PFSK-1 (cell line): ENCODE data around the gene CST8.

Experiments
- FOXP2 ChIP-seq: optimal IDR thresholded peaks from 2 replicates; pipeline ENCODE3; 2011; ENCODE audit warnings: borderline replicate concordance, control low read depth, inconsistent platforms; ENCODE audit not compliant: insufficient read depth; ENCODE audit errors: extremely low read length, extremely low read depth
- POLR2AphosphoS5 ChIP-seq: IDR thresholded peaks from 2 replicates; pipeline ENCODE4 v1.6.1; 2012; ENCODE audit warnings: low read depth, mild to moderate bottlenecking, control low read depth, low read length, moderate library complexity
- SIN3A ChIP-seq: IDR thresholded peaks from 2 replicates; pipeline ENCODE4 v1.6.1; 2012; ENCODE audit warnings: mild to moderate bottlenecking, low read length, moderate library complexity, borderline replicate concordance; ENCODE audit not compliant: insufficient read depth
- TAF1 ChIP-seq: IDR thresholded peaks from 2 replicates; pipeline ENCODE4 v1.6.1; 2012; ENCODE audit warnings: low read length, control low read depth, borderline replicate concordance; ENCODE audit not compliant: insufficient read depth
- TF ChIP-seq, protein P1 (sequence below), 2 experiments: IDR thresholded peaks; 2 replicates each; pipeline versions ENCODE4 v1.6.1 to v1.8.0; 2011 to 2012; ENCODE audit warnings: low read depth in 2 of 2, low read length in 2 of 2, control low read depth in 1 of 2, inconsistent platforms in 1 of 2, mild to moderate bottlenecking in 1 of 2, moderate library complexity in 1 of 2; ENCODE audit not compliant: insufficient read depth in 1 of 2

The CST8 gene

GRCh38 chr20:23497536-23497935 is 6.6 kb downstream of the CST8 start:
- TF ChIP-seq, protein P1, sequence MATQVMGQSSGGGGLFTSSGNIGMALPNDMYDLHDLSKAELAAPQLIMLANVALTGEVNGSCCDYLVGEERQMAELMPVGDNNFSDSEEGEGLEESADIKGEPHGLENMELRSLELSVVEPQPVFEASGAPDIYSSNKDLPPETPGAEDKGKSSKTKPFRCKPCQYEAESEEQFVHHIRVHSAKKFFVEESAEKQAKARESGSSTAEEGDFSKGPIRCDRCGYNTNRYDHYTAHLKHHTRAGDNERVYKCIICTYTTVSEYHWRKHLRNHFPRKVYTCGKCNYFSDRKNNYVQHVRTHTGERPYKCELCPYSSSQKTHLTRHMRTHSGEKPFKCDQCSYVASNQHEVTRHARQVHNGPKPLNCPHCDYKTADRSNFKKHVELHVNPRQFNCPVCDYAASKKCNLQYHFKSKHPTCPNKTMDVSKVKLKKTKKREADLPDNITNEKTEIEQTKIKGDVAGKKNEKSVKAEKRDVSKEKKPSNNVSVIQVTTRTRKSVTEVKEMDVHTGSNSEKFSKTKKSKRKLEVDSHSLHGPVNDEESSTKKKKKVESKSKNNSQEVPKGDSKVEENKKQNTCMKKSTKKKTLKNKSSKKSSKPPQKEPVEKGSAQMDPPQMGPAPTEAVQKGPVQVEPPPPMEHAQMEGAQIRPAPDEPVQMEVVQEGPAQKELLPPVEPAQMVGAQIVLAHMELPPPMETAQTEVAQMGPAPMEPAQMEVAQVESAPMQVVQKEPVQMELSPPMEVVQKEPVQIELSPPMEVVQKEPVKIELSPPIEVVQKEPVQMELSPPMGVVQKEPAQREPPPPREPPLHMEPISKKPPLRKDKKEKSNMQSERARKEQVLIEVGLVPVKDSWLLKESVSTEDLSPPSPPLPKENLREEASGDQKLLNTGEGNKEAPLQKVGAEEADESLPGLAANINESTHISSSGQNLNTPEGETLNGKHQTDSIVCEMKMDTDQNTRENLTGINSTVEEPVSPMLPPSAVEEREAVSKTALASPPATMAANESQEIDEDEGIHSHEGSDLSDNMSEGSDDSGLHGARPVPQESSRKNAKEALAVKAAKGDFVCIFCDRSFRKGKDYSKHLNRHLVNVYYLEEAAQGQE (IDR thresholded peaks at IDR 0.05; ENCODE audit: insufficient read depth in 1 of 2, low read depth in 2 of 2, low read length in 2 of 2) = no peak
- TF ChIP-seq FOXP2 (no peak), TAF1 (no peak), SIN3A (no peak), POLR2AphosphoS5 (no peak)

GRCh38 chr20:23501926-23502325 is 11.0 kb downstream of the CST8 start:
- TF ChIP-seq FOXP2 = no peak
- TF ChIP-seq TAF1 = no peak
- TF ChIP-seq, protein P1 (IDR thresholded peaks at IDR 0.05; ENCODE audit: insufficient read depth in 1 of 2, low read depth in 2 of 2, low read length in 2 of 2) = no peak
- TF ChIP-seq SIN3A = no peak
- no peak for TF ChIP-seq POLR2AphosphoS5

DNA sequence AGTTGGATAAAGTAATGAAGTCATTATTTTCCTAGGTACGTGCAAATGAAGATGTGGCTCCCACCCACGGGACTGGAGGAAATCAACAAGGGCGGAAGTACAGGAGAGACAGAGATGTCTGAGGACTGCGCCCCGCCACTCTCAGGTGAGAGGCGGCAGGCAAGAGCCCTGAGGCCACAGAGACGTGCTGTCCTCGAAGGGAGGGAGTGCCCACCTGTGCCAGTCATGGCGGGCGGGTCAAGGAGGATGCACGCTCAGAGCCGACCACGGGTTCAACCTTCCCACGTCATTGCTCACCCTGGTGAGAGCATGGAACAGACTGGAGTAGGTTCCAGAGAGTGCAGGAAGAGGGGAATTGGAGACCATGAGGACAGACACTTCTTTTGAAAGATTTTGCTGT is 12.7 kb downstream of the CST8 start:
- TF ChIP-seq, protein P1 (IDR thresholded peaks at IDR 0.05; ENCODE audit: insufficient read depth in 1 of 2, low read depth in 2 of 2, low read length in 2 of 2) = no peak
- no peak for TF ChIP-seq SIN3A
- TF ChIP-seq POLR2AphosphoS5 = no peak
- no peak for TF ChIP-seq TAF1

DNA sequence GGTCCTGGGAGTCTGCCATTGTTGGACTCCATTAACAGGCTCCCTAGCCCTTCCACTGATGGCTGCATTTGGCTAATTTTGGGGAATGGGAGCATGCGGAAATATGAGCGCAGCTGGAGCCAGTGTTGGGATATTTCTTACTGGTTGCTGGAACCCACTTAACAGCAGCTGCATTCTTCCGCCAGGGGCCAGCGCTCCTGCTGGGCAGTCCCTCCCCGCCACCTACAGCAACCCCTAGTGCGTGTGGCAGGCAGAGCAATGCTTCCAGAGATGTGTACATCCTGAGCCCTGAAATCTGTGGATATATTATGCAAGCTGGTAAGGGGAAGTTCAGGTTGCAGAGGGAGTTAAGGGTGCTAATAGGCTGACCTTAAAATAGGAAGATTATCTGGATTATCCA is 16.4 kb downstream of the CST8 start:
- no peak for TF ChIP-seq SIN3A

DNA sequence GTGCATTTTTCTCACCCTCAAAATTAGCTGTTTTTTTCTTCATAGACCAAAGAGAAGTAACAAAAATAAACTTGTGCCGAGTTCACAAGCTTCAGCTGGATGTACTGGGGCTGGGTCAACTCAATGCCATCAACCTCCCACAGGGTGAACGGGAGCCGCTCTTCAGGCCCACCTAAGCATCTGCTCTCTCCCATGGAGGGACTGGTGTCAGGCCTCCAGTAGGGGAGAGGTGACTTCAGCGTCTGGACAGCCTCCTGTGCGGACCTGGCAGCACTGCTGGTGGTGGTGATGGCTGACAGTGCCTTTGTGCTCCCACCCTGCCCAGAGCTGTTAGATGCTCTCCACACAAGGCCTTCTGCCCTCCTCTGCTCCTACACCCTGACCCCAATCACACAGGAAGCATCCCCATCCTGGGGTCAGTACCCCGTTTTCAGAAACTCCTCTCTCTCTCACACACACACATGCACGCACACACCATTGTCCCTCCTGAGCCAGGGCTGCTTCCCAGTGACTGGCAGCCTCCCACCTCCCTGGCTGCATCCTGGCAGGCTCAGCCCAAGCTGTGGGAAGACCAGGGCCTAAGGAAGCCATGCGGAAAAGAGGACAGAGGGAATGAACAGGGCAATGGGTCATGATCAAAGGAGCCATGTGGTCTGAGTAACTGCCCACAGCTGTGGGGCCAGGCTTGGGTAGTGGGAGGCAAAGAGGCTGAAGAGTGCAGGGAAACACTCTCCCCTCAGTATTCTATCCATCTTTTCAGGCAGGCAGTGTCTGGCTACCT is 17.7 kb downstream of the CST8 start:
- TF ChIP-seq FOXP2 (no peak), TAF1 (no peak), SIN3A (no peak), POLR2AphosphoS5 (no peak)
- TF ChIP-seq, protein P1 (IDR thresholded peaks at IDR 0.05; ENCODE audit: insufficient read depth in 1 of 2, low read depth in 2 of 2, low read length in 2 of 2) = no peak
